NCI-H187 treated with DMSO at 0.1 percent for 48 hours (cell line): Measurements from ENCODE around the gene PPP1CC.

Experiments used
- DNase-seq: peaks from one replicate; lab custom pipeline; 2025; lab: John Stamatoyannopoulos, UW

PPP1CC gene

DNA sequence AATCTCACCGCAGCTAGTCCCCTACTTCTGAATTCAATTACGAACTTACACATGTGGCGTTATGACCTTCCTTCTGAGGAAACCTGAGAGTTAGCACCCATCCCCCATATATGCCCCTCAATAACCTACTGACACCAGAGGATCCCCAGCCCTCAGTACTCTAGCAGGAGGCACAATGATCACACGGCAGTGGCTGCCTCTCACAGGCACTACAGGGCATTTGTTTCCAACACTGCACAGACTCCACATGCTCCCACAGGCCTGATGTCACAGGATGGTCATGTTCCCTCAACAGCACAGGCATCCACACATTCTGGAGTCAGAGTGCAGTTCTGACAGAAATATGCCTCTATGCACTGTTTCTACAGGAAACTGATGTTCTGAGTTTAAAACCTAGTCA lies 17.4 kb downstream of the PPP1CC start:
- DNase-seq, result no peak

DNA sequence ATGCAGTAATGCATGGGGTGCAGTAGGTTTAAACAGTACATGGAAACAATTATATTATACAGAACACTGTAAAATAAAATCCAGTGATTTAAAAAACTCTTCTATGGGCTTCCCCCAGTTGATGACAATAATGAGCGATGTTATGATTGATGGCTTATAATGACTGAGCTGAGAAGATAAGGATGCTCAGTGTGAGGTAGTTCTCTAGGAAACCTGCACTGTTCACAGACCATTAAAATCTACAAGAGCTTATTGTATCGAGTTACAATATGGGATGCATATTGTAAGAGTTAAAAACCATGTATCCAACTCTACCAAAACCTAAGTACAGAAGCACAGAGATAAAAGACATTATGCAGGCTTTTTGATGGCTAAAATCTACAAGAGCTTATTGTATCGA lies 19.8 kb downstream of the PPP1CC start:
- DNase-seq, result peak; percentile 87

DNA sequence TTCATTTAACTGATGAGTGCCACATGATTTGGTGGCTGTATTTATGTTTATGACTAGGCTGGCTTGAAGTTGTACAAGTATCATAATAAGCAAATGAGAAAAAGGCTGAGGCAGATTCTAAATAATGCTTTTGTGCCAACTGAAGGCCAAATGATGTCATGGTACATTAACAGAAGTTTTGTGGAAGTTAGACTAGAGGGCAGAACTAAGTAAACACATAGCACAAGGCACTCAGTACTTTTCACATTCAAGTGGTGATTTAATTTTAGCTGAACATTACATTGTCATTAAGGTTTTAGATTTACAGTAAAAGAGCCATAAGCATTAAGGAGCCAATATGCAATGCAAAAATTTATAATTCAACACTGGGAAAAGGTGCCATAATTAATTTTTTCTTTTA lies 21.1 kb downstream of the PPP1CC start:
- DNase-seq, result peak; percentile 29

DNA sequence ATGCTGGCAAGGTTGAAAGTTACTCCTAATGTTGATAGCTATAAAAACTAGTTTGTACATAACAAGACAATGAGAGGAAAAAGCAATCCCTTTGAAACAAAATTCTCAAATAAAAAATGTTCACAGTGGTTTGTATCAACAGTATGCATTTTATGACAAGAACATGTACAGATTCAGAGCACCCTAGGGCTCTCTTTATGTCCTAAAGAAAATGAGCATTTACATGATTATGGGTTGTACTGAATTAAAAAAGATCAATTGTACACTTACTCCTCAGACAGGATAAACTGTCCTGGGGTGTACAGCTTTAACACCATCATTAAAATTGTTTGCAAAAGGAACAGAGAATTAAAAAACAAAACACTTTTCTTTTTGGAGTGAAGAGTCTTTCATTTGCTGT lies 22.2 kb downstream of the PPP1CC start:
- DNase-seq, result no peak

DNA sequence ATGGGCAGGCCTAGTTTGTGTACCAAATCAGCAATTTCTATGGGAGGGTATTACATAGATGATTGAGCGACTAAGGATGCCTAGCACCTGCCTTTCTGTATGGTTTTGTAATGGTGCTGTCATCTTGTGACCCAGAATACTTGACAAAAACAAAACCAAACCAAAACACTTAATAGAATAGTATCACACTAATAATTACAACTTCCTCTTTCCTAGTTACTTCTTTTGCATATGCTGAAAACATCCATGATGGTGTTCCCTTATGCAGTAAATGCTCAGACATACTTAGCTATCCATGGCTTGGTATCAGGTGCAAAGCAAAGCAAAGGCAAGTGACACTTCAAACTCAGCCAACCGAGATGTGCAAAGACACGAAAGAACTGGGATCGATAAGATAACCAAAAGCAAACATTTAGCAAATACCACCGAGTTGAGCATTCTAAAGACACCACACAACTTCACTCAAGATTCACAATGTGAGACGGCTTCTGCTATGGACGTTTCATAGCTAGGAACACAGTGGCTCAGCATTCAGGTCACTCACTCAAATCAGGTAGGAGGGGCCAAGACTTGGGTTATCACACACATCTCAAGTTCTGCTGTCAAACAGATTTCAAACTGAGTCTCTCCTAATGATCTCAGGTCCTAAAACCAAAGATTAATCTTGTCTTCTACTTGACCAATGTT lies 24.3 kb downstream of the PPP1CC start:
- peak; percentile 89 for DNase-seq

DNA sequence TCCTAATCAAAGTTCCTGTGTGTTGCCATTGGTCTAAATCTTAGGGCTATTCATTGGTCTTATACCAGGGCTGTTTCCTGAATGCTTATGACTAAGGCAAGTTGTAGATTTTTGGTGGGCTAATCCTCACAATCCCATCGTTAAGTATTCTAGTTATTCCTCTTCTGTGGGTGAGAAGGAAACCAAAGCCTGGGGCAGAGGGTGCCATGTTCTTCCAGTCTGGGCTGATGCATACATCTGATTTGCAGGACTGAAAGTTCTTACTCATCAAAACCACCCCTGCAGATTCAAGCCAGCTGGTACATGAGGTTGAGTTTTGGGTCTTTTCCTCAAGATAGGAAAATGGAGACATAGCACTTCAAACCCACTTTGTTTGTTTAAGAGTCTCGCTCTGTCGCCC lies 25.7 kb downstream of the PPP1CC start:
- no peak for DNase-seq

DNA sequence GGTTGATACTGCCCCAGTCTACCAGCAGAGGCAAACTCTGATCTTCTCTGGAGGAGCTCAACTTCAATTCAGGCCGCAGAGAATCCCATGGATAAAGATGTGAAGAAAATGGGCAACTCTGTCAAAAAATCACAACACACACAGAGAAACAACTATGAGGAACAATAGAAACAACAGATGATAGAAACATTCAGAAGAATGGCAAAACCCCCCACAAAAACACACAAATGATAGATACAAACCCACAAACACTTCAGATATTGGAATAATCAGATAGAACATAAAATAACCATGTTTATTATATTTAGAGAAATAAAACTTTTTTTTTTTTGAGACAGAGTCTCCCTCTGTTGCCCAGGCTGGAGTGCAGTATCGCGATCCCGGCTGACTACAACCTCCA lies 33.8 kb downstream of the PPP1CC start:
- no peak for DNase-seq

DNA sequence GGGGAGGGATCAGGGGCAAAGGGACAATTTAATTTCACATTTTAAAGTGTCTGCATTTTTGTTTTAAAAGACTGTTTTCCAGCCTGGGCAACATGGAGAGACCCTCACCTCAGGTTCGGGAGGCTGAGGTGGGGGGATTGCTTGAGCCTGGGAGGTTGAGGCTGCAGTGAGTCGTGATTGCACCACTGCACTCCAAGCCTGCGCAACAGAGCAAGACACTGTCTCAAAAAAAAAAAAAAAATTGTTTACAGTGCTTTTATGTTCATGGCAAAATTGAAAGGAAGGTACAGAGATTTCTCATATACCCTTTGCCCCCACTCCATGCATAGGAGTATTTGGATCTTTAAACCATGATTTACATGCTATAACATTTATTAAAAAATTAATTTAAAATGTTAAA lies 37.4 kb downstream of the PPP1CC start:
- DNase-seq, result no peak

DNA sequence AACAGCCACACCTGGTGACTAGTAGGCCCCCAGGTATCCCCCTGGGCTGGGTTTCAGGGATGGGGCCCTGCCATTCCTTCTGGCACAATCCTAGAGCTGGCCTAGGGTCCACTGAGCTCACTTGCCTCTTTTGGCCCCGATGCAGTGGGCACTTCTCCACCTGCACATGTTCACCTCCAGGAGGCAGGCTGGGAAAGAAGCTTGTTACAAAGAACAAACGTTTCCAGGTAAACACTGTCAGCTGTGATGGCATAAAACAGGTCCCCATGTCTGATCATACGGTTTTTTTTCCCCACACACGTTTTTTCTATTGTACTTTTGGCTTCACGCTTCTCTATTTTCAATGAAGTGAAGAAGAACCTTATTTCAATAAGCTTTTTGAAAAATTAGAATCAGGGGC lies 37.9 kb downstream of the PPP1CC start:
- no peak for DNase-seq

DNA sequence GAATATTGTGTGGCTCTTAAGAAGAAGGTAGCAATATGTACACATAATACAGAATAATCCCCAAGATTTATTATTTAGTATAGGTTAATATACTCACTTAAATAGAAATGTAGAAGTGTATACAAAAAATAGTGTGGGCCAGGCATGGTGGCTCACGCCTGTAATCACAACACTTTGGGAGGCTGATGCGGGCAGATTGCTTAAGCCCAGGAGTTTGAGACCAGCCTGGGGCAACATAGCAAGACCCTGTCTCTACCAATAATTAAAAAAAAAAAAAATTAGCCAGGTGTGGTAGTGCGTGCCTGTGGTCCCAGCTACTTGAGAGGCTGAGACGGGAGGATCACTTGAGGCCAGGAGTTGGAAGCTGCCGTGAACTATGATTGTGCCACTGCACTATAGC lies 38.5 kb downstream of the PPP1CC start:
- DNase-seq, result no peak

DNA sequence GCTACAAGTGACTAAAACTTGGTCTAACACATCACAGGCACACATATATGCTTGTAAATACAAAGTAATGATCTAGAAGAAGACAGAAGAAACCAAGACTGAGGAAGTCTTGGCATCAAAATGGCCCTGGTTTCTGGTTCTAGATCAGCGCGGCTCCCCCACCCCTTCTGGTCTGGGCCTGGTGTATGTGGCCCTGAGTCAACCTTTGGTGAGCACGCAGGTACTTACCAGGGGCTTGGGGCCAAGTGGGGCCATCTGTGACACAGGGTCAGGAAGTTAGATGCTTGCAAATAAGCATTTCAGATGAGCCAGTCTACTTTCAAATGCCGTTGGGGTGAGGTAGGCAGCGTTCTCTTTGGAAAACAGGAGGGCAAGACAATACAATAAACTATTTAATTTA lies 40.6 kb downstream of the PPP1CC start:
- DNase-seq, result no peak

DNA sequence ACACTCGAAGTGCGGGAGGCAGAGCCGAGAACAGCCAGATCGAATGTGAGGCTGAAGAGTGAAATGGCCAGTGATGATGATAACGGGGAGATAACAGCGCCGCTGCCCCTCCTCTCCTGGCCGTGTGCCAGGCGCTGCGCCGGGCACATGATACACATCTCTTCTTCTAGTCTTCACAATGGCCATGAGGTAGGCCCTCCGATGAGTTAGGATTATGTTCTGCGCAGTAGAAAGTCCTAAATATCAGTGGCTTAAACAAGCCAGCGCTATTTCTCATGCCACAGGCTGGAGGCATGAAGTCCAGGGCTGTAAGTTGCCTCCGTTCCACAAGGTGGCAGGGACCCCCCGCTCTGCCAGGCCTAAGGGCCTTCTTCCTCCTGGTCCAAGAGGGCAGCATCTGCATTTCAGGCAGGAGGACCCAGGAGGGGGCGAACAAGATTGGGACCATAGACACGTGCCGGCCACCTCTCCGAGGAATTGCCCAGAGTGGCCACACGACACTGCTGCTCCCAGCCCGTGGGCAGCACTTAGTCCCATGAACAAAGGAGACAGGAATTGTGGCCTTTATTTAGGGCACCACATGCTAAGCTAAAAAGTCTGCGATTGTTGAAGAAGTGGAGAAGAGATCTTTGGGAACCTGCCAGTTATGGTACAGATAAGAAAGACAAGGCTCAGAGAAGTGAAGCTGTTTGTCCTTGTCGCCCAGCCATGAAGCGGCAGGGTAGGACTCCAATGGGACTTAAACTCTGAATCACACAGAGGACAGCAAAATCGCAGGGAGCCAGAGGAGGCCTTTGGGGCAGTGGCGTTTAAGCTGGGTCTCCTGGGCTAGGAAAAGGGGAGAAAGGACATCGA lies 42.9 kb downstream of the PPP1CC start:
- DNase-seq, result no peak

DNA sequence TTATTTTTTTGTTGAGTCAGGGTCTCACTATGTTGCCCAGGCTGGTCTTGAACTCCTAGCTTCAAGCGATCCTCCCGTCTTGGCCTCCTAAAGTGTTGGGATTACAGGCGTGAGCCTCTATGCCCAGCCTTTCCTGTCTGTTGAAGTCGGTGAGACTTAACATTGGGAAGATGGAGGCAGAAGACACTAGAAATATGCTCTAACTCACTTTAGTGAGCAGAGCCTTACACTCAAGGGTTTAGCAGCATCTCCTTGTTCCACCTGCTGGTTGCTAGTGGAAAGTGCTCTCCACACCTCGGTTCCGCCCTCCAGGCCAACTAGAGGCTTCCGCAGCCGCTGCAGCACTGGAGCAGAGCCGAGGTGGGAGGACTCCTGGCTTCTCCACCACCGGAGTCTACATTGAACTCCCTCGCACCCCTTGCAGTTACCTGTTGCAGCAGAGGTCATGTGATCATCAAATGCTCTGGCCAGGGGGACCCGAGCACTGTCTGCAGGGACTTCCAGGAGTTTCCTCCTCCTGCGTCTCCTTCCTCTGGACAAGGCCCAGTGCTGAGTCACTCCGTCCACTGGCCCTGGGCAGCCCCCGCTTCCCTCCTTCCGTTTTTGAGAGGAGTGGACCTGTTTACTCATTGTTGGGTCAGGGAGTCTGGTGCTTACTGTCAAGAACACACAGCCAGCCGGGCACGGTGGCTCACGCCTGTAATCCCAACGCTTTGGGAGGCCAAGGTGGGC lies 44.4 kb downstream of the PPP1CC start:
- DNase-seq, result no peak

DNA sequence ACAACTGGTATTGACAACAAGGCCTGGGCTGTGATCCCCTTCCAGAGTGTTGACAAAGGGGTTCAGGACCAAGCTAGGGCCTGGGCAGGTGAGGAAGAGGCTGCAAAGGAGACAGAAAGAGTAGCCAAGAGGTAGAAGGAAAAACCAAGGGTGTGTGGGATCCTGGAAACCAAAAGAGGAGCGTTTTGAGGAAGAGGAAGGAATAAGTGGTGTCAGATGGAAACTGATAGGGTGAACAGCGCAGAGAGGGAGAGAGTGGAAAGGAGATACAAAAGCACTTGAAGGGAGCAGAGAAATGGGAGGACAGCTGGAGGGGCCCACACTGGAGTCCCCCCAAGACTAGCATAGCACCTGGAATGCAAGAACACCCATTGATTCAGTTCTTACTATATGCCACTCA lies 45.5 kb downstream of the PPP1CC start:
- DNase-seq, result no peak

DNA sequence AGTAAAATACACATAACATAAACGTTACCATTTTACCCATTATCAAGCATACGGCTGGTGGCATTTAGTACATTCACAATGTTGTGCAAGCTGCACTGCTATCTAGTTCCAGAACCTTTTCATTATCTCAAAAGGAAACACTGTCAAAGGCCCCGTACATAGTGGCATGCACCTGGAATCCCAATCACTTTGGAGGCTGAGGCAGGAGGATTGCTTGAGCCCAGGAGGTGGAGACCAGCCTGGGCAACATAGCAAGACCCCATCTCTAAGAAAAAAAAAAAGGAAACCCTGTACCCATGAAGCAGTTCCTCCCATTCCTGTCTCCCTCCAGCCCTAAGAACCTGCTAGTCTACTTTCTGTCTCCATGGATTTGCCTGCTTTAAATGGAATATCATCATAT lies 46.4 kb downstream of the PPP1CC start:
- no peak for DNase-seq

DNA sequence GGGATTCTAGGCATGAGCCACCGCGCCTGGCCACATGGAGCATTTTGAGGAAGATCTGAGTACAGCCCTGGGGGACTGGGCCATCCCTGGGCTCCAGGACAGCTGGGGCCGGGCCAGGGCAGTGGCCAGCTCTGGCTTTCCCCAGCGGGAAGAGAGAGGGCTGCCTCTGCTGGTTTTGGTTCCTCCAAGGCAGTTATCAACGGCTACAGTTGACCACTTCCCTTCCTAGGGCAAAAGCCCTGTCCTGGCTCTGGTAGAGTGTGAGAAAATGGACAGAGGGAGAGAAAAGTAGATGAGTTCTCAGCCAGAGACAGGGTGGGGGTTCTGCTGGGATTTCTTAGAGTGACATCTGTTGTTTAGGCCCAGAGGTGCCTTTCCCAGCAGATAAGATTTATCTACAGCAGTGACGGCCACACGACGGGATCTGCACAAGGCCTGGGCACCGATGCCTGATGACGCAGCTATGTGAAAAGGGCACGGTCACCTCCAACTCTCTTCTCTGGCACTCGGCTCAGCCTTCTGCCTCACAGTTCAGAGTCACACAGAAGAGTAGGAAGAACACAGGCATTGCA lies 48.3 kb downstream of the PPP1CC start:
- DNase-seq, result no peak

DNA sequence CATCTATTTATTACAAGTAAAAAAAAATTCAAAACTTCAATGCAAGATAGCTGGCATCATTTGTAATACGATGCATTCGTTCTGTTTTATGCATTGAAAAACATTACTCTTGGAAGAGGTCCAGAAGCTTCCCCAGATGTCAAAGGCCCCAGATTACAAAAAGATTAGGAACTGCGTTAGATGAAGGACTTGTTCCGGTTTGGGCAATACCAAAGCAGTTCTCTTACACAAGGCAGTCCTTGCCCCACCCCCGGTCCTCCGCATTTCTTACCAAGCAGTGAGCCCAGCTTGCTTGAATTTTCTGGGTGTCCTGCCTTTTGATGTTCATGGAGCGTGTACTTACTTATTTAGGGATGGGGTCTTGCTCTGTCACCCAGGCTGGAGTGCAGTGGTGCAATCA lies 49.0 kb downstream of the PPP1CC start:
- no peak for DNase-seq

DNA sequence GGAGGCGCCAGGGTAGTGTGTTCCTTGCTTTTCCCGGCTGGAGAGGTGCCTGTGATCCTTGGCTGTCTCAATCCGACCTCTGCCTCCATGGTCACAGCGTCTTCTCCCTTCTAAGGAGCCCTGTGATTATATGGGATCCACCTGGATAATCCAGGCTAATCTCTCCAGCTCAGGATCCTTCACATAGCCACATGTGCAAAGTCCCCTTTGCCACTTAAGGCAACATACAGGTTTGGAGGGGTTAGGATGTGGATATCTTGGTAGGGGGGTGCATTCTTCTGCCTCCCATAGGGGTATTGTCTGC lies 52.6 kb downstream of the PPP1CC start:
- no peak for DNase-seq

DNA sequence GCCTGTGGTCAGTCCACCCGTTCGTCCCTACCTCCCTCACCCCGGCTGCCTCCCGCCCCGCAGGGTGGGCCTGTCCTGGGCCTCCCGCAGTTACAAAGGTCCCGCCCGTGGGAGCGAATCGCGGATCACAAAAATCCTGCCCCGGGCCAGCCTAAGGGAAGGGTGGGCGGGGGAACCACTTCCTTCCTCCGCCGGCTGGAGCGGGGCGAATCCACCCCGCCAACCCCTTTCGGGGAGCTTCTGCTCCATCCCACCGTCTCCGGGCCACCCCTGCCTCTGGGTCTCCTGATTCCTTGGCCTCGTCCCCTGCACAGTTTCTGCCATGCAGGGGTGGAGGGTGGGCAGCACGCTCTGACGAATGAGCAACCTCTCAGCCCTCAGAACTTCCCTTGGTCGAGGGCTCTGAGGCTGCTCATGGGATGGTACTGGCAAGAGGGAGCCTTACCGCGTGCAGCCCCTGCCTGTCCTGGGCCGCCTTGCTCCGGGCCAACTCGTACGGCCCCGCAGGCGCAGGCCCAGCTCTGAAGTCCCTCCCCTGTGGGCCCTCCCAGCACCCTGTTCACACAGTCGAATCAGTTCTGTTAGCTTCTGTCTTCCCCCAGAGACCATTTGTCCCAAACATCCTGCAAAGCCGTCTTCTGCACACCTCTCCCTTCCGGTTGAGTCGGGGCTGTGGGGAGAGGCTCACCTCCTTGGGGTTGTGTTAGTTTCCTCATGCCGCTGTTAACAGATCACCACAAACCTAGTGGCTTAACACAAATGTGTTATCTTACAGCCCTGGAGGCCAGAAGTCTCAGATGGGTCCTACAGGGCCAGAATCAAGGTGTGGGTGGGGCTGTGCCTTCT lies 53.2 kb downstream of the PPP1CC start:
- DNase-seq, result no peak

DNA sequence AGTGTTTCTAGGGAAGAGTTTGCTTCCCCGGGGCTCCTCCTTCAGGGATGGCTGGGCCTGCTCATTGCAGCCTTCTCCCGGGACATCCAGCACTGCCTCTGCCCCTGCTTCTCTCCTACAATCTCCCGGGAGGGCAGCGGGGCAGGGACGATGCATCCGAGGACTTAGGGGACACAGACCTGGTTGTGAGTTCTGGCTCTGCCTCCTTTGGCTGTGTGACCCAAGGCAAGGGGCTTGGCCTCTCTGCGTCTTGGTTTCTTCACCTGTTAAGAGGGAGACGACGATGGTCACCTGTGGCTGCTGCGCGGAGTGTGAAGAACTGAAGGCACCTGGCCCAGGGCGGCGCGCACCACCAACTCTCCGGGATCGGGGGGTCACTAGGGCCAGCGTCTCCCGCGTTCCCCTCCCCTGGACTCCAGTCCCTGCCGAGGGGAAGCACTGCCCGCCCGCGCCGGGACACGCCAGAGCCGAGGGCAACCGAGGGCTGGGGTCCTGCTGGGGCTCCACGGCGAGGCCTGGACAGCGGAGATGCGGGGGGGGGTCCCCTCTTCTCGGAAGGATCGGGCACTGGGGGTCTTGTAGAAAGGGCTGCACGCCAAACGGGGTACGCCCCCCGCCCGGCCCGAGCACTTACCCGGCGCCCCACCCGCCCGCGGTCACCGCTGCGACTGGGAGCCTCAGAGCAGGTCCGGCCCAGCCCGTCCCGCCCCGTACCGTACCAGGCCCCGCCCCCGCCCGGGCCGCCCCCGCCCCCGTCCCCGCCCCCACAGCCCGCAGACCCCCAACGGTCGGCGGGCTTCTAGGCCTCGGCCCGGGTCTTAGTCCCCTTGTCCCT lies 54.0 kb downstream of the PPP1CC start, which contains the start of gene HVCN1:
HVCN1 (minus strand) TSS at position 670 of the 835 bp plus-strand sequence. CDS start 5,870 bp downstream, outside the sequence.
- no peak for DNase-seq
